Omental fat pad (tissue), 4 donors: Measurements from ENCODE around the gene SELENOP. TPM values are rescaled to one million over a fixed set of nuclear protein-coding genes. Genes with fewer than 3 reads are reported as not detected.
A peak's percentile ranks its signal among the peaks of the same experiment; 100 is the strongest.

Experiments
- ATAC-seq: fragments of 150-250 bp; one replicate; pipeline ENCODE4 v1.9.1; 2016; ENCODE audit warnings: mild to moderate bottlenecking, moderate library complexity; ENCODE audit not compliant: low FRiP score
- DNase-seq: peaks from one replicate; pipeline ENCODE4 v3.0.0-alpha.2; 2019; ENCODE audit warnings: low spot score
- total RNA-seq, 4 donors: library from RNA; depleted of rRNA; stranded (reverse); fragments of >200 nt; gene quantifications; one replicate each; pipeline ENCODE4 v1.1.0, GENCODE V29; 2016
- TF ChIP-seq, protein P1 (sequence below), 3 donors: fragments of 450-650 bp; IDR thresholded peaks; one replicate each; pipeline ENCODE4 v1.5.1; 2016 to 2017; ENCODE audit warnings: antibody characterized with exemption in 3 of 3, mild to moderate bottlenecking in 3 of 3, moderate library complexity in 2 of 3

Gene SELENOP
- total RNA-seq, 4 donors from 2014 or later: 658 to 1,212 (median 1,008) TPM

DNA sequence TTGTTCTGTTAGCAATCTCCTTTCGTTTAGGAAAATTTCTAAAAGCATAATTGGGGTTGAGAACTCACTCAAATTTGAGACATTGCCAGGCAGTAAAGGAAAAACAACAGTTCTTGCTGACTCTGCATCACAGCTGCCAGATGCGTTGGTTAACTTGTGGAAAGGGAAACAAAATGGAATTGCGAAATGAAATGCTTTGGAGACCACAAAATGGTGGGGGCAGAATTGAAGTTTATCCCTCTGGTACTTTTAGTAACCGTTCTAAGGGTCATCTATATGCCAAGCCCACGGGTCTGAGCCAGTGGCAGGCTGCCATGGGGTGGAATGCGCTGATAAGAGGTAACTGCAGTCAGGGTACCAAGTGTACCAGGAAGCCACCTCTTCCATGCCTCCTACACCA is 28.6 kb upstream of the SELENOP start:
- ATAC-seq (peak; percentile 81), DNase-seq (no peak)
- TF ChIP-seq, protein P1, sequence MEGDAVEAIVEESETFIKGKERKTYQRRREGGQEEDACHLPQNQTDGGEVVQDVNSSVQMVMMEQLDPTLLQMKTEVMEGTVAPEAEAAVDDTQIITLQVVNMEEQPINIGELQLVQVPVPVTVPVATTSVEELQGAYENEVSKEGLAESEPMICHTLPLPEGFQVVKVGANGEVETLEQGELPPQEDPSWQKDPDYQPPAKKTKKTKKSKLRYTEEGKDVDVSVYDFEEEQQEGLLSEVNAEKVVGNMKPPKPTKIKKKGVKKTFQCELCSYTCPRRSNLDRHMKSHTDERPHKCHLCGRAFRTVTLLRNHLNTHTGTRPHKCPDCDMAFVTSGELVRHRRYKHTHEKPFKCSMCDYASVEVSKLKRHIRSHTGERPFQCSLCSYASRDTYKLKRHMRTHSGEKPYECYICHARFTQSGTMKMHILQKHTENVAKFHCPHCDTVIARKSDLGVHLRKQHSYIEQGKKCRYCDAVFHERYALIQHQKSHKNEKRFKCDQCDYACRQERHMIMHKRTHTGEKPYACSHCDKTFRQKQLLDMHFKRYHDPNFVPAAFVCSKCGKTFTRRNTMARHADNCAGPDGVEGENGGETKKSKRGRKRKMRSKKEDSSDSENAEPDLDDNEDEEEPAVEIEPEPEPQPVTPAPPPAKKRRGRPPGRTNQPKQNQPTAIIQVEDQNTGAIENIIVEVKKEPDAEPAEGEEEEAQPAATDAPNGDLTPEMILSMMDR (IDR thresholded peaks at IDR 0.05): no peak

DNA sequence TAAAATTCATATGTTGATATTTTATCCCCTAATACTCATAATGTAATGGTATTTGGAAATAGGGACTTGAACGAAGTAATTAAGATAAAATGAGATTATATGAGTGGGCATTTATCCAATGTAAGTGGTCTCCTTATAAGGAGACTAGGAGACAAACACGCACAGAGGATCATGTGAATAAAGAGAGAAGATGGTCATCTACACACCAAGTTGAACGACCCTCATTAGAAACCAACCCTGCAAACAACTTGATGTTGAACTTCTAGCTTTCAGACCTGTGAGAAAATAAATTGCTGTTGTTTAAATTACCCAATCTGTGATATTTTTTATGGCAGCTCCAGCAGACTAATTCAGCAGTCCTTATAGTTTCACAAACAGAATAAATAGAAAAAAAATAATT is 27.5 kb upstream of the SELENOP start:
- TF ChIP-seq, protein P1 (IDR thresholded peaks at IDR 0.05): no peak
- ATAC-seq: no peak
- DNase-seq: no peak

DNA sequence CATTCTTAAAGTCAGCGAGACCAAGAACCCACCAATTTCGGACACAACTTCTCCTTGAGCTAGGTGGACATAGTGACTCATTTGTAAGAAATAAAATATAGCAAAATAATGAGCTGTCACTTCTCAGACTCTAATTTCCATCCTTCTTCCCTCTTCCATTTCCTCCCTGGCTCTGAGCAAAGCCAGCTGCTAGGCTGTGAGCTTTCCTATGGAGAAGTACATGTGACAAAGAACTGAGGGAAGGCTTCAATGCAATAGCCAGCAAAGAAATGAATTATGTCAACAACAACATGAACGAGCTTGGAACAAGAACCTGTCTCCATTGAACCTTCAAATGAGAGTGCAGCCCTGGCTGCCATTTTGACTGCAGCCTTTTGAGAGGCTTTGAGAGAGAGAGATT is 25.9 kb upstream of the SELENOP start:
- TF ChIP-seq, protein P1 (IDR thresholded peaks at IDR 0.05): no peak
- no peak for ATAC-seq
- DNase-seq: no peak

DNA sequence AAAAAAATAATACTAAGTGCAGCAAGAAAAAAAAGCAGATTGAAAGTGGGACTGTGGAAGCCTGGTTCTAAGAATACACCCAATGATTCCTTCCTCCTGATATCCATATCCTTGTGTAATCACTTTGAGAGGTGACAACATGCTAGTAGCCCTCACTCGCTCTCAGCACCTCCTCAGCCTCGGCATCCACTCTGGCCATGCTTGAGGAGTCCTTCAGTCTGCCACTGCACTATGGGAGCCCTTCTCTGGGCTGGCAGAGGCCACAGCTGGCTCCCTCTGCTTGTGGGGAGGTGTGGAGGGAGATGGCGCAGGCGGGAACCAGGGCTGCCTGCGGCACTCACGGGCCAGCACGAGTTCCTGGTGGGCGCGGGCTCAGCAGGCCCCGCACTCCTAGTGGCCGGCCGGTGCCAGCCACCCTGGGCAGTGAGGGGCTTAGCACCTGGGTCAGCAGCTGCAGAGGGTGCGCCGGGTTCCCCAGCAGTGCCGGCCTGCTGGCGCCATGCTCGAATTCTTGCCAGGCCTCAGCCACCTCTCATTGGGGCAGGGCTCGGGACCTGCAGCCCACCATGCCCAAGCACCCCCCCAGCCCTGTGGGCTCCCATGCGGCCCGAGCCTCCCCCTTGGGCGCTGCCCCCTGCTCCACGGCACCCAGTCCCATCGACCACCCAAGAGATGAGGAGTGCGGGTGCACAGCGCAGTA is 24.5 kb upstream of the SELENOP start:
- TF ChIP-seq, protein P1 (IDR thresholded peaks at IDR 0.05): no peak
- DNase-seq (no peak), ATAC-seq (no peak)

DNA sequence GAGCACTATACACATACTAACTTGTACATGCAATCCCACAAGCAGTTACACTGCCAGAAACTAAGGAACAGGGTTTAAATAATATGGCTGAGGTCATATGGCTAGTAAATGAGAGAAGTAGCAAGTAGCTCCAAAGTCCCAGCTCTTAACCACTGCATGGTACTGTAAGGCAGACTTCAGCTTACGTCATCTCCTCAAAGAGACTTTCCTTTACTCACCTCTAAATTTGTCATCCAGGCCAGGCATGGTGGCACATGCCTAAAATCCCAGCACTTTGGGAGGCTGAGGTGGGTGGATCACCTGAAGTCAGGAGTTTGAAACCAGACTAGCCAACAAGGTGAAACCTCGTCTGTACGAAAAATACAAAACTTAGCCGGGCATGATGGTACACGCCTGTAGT is 20.4 kb upstream of the SELENOP start:
- no peak for ATAC-seq
- no peak for DNase-seq
- TF ChIP-seq, protein P1 (IDR thresholded peaks at IDR 0.05): no peak

DNA sequence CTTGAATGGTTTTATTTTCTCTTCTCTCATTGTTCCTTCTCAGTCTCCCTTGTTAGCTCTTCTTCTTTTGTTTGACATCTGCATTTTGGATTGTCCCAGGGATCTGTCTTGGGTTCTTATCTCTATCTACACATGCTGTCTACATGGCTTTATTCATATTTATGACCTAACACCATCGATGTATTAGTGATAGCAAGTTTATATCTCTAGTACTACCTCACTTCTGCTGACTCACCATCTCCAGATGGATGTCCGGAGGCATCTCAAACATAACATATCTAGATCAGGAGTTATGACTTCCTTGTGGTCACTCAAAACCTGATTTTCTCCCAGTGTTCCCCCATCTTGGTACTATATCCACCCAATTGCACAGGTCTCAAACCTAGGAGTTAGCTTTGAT is 19.2 kb upstream of the SELENOP start:
- TF ChIP-seq, protein P1 (IDR thresholded peaks at IDR 0.05): no peak
- no peak for ATAC-seq
- DNase-seq: no peak

DNA sequence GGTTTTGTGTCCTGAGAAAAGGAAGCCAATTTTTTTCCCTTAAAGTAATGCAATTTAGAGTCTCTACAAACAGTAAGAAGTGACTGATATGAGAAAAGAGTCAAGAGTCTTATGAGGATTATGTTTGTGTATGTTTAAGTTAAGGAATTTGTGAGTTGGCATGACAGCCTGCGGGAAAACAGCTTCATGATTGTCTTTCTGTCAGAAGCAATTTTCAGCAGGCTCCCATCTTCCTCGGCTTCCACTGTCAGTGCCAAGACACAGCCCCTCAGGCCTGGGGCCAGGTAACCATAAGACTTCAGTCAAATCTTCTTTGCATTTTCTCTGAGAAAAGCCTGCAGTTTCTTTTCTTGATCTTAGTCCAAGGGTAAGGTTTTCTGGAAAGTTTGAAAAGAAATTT is 17.0 kb upstream of the SELENOP start:
- TF ChIP-seq, protein P1 (IDR thresholded peaks at IDR 0.05): no peak
- no peak for DNase-seq
- no peak for ATAC-seq
